Vagina (tissue), 2 donors: Measurements from ENCODE around the gene PPFIA1. TPM values are rescaled to one million over a fixed set of nuclear protein-coding genes. Genes with fewer than 3 reads are reported as not detected.

Source experiments
- DNase-seq, 2 donors: peaks; one replicate each; pipeline ENCODE4 v3.0.0-alpha.2; 2017; ENCODE audit errors: extremely low spot score in 2 of 2
- H3K27ac ChIP-seq: fragments of 200-600 bp; sonication (generic); one replicate; pipeline ENCODE4 v1.5.1; 2019
- H3K27me3 ChIP-seq: fragments of 200-600 bp; sonication (generic); one replicate; pipeline ENCODE4 v1.5.1; 2019
- H3K36me3 ChIP-seq, 2 donors: fragments of 200-600 bp; sonication (generic); one replicate each; pipeline ENCODE4 v1.5.1; 2017 to 2019
- H3K4me1 ChIP-seq: fragments of 200-600 bp; sonication (generic); one replicate; pipeline ENCODE4 v1.5.1; 2019
- H3K4me3 ChIP-seq, 2 donors: fragments of 200-600 bp; sonication (generic); 1 replicate in 1 of 2; 2 replicates in 1 of 2; pipeline ENCODE4 v1.5.1; 2016 to 2019
- H3K9me3 ChIP-seq: fragments of 200-600 bp; sonication (generic); one replicate; pipeline ENCODE4 v1.5.1; 2019
- CTCF ChIP-seq, 3 experiments: fragments of 450-650 bp in 2 of 3; fragments of 200-600 bp in 1 of 3; sonication (generic) in 1 of 3; IDR thresholded peaks; one replicate each; pipeline ENCODE4 v1.5.1; 2017 to 2019; ENCODE audit warnings: antibody characterized with exemption in 3 of 3, mild to moderate bottlenecking in 2 of 3, moderate library complexity in 2 of 3
- POLR2A ChIP-seq, 2 donors: fragments of 450-650 bp; IDR thresholded peaks; one replicate each; pipeline ENCODE4 v1.6.1; 2017; ENCODE audit warnings: antibody characterized with exemption in 2 of 2, mild to moderate bottlenecking in 2 of 2, moderate library complexity in 2 of 2
- POLR2AphosphoS5 ChIP-seq, 2 donors: sonication (generic); formaldehyde crosslinking; IDR thresholded peaks; one replicate each; pipeline ENCODE4 v1.9.0; 2017; ENCODE audit warnings: antibody characterized with exemption in 2 of 2, mild to moderate bottlenecking in 2 of 2, low read depth in 1 of 2; ENCODE audit not compliant: insufficient read depth in 1 of 2
- intact Hi-C: fragments of 100-400 bp; cut with DNase I; formaldehyde crosslinking; loops from one replicate; pipeline ENCODE4 v1.15.1; 2023
- total RNA-seq: library from RNA; depleted of rRNA; stranded (reverse); fragments of >200 nt; gene quantifications from one replicate; pipeline ENCODE4 v1.2.3, GENCODE V29; 2016

The PPFIA1 gene
- total RNA-seq, 1 donor from 2014 or later, result 54.3 TPM

GRCh38 chr11:70306586-70307033 is 36.1 kb downstream of the PPFIA1 start:
- Histone ChIP-seq H3K4me1 (peaks cover 19% of the 10 kb centered on the region), H3K27ac (no peak overlapping the region), H3K4me3 (no peak overlapping the region), H3K36me3 (peaks cover 0 to 6% of the 10 kb centered on the region in 2 donors), H3K27me3 (no peaks in the 10 kb centered on the region), H3K9me3 (no peaks in the 10 kb centered on the region)
- intact Hi-C loops, result no loop called here
- DNase-seq, result no peak
- TF ChIP-seq POLR2AphosphoS5 (IDR thresholded peaks at IDR 0.05; ENCODE audit: insufficient read depth in 1 of 2, low read depth in 1 of 2), result no peak
- no peak for TF ChIP-seq POLR2A (IDR thresholded peaks at IDR 0.05)
- TF ChIP-seq CTCF (IDR thresholded peaks at IDR 0.05), result no peak

DNA sequence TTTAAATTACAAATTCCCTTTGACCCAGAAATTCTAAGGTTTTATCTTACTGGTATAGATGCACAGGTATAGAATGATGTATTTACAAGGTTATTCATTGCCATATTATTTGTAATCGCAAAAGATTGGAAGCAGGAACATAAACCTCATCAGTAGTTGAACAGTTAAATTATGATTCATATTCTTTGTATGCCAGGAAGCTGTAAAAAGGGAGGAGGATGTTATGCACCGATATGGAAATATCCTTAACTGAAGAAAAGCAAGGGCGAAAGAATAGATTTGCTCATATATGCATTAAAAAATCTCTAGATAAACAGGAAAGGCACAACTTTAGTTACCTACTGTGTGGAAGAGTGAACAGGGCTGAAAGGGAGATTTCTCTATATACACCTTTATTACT is 36.7 kb downstream of the PPFIA1 start:
- TF ChIP-seq CTCF (IDR thresholded peaks at IDR 0.05), result no peak
- TF ChIP-seq POLR2AphosphoS5 (IDR thresholded peaks at IDR 0.05; ENCODE audit: insufficient read depth in 1 of 2, low read depth in 1 of 2), result no peak
- TF ChIP-seq POLR2A (IDR thresholded peaks at IDR 0.05), result no peak
- no peaks in the 10 kb centered on the region for H3K27me3 ChIP-seq
- peaks cover 18% of the 10 kb centered on the region for H3K4me1 ChIP-seq
- H3K9me3 ChIP-seq, result no peaks in the 10 kb centered on the region
- no peak for DNase-seq
- H3K4me3 ChIP-seq, result no peak overlapping the region
- H3K36me3 ChIP-seq, result peaks cover 0 to 6% of the 10 kb centered on the region in 2 donors
- no peak overlapping the region for H3K27ac ChIP-seq
- intact Hi-C loops, result no loop called here

DNA sequence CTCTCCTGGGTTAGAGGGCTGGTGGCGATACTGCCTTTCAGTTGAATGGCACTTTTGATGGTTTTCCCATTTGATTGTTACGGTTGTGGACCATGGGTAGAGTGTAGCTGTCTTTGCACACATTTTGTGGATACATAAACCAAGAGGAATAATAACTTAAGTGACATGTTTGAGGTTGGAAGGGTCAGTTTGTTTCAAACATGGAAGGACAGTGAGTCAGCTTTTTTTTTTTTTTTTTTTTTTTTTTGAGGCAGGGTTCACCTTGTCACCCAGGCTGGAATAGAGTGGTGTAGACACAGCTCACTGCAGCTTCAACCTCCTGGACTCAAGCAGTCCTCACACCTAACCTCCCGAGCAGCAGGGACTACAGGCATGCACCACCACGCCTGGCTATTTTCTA is 41.1 kb downstream of the PPFIA1 start:
- TF ChIP-seq CTCF (IDR thresholded peaks at IDR 0.05) (no peak), POLR2AphosphoS5 (IDR thresholded peaks at IDR 0.05; ENCODE audit: insufficient read depth in 1 of 2, low read depth in 1 of 2) (no peak), POLR2A (IDR thresholded peaks at IDR 0.05) (no peak)
- intact Hi-C loops, result no loop called here
- no peaks in the 10 kb centered on the region for H3K4me1 ChIP-seq
- no peak overlapping the region for H3K27ac ChIP-seq
- DNase-seq, result no peak
- peaks cover 0 to 11% of the 10 kb centered on the region in 2 donors for H3K36me3 ChIP-seq
- H3K4me3 ChIP-seq, result no peak overlapping the region
- no peaks in the 10 kb centered on the region for H3K9me3 ChIP-seq
- H3K27me3 ChIP-seq, result no peaks in the 10 kb centered on the region

- H3K27me3 ChIP-seq, result no peaks in the 10 kb centered on the region
- no peaks in the 10 kb centered on the region for H3K4me1 ChIP-seq
- intact Hi-C loops, result no loop called here
- no peak for DNase-seq
- no peak for TF ChIP-seq POLR2A (IDR thresholded peaks at IDR 0.05)
- no peaks in the 10 kb centered on the region for H3K9me3 ChIP-seq
- H3K4me3 ChIP-seq, result no peak overlapping the region
- peaks cover 0 to 11% of the 10 kb centered on the region in 2 donors for H3K36me3 ChIP-seq
- H3K27ac ChIP-seq, result no peak overlapping the region
These were observed 42.2 kb downstream of the PPFIA1 start for GRCh38 chr11:70312401-70313357.

DNA sequence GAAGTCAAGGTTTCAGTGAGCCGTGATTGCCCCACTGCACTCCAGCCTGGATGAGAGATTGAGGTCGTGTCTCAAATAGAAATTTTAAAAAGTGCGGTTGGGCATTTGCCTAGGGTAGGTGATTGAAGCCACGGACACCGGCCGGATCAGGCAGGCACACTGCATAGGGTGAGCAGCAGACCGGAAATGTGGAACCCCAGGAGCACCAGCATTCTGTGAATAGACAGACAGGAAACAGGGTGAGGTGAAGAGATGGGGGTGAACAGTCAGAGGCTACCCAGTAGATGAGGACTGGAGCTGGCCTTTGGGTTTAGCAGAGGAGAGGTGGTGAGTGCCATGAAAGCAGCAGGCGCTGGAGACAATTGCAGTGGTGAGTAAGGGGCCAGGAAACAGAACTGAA is 43.5 kb downstream of the PPFIA1 start:
- intact Hi-C loops, result no loop called here

More for the DNA sequence above, 43.5 kb downstream of the PPFIA1 start:
- Histone ChIP-seq H3K27me3 (no peaks in the 10 kb centered on the region), H3K4me3 (no peak overlapping the region), H3K36me3 (peaks cover 0 to 9% of the 10 kb centered on the region in 2 donors), H3K9me3 (no peaks in the 10 kb centered on the region), H3K27ac (no peak overlapping the region), H3K4me1 (no peaks in the 10 kb centered on the region)
- DNase-seq, result no peak
- TF ChIP-seq CTCF (IDR thresholded peaks at IDR 0.05), result no peak
- TF ChIP-seq POLR2AphosphoS5 (IDR thresholded peaks at IDR 0.05; ENCODE audit: insufficient read depth in 1 of 2, low read depth in 1 of 2), result no peak
- no peak for TF ChIP-seq POLR2A (IDR thresholded peaks at IDR 0.05)
